Activated CD8-positive, alpha-beta T cell treated with anti-CD3 and anti-CD28 coated beads for 36 hours (primary cell): ENCODE results near the gene IL31RA. TPM values are rescaled to one million over a fixed set of nuclear protein-coding genes. Genes with fewer than 3 reads are reported as not detected.
"Not testable (repeated sequence)": the region's sequence is repeated elsewhere in the genome, so short reads cannot be mapped to it uniquely, and the experiment has no call there.

Source experiments
- ATAC-seq: fragments of 200-7000 bp; cut with Tn5 transposase; one replicate; pipeline ENCODE4 v1.10.0; 2021; ENCODE audit warnings: mild to moderate bottlenecking, moderate library complexity
- CTCF ChIA-PET: fragments of 350-600 bp; sonication (Branson Sonifier 250); formaldehyde crosslinking; loops from one replicate; lab custom pipeline; 2021; ENCODE audit warnings: antibody characterized with exemption; lab: Charles Lee
- POLR2A ChIA-PET: fragments of 350-600 bp; sonication (Branson Sonifier 250); formaldehyde crosslinking; loops from one replicate; lab custom pipeline; 2021; ENCODE audit warnings: antibody characterized with exemption; lab: Charles Lee
- DNase-seq: peaks from one replicate; pipeline ENCODE4 v3.0.0-alpha.2; 2020
- H3K27ac Mint-ChIP-seq: one replicate; pipeline ENCODE4 v1.8.0; 2021; ENCODE audit warnings: mild to moderate bottlenecking, mixed read lengths
- H3K27me3 Mint-ChIP-seq: one replicate; pipeline ENCODE4 v1.8.0; 2021; ENCODE audit warnings: mixed read lengths
- H3K36me3 Mint-ChIP-seq: one replicate; pipeline ENCODE4 v1.8.0; 2021; ENCODE audit warnings: low read depth, mixed read lengths
- H3K4me1 Mint-ChIP-seq: one replicate; pipeline ENCODE4 v1.8.0; 2021; ENCODE audit warnings: low read depth, mixed read lengths
- H3K4me3 Mint-ChIP-seq: one replicate; pipeline ENCODE4 v1.8.0; 2021; ENCODE audit warnings: mild to moderate bottlenecking, moderate library complexity, mixed read lengths
- H3K9me3 Mint-ChIP-seq: one replicate; pipeline ENCODE4 v1.8.0; 2021; ENCODE audit warnings: mixed read lengths
- intact Hi-C: fragments of 100-400 bp; cut with micrococcal nuclease; formaldehyde crosslinking; loops from one replicate; pipeline ENCODE4 v1.10.0; 2022
- total RNA-seq, 2 experiments: library from RNA; stranded (reverse); gene quantifications; one replicate each; pipeline ENCODE4 v1.2.3, GENCODE V29; 2021
- TF ChIP-seq, protein P1 (sequence below): fragments of 200-600 bp; IDR thresholded peaks from one replicate; pipeline ENCODE4 v1.8.0; 2022; ENCODE audit warnings: antibody characterized with exemption, mild to moderate bottlenecking

IL31RA gene
- total RNA-seq, 2 experiments from 2014 or later, result not detected

DNA sequence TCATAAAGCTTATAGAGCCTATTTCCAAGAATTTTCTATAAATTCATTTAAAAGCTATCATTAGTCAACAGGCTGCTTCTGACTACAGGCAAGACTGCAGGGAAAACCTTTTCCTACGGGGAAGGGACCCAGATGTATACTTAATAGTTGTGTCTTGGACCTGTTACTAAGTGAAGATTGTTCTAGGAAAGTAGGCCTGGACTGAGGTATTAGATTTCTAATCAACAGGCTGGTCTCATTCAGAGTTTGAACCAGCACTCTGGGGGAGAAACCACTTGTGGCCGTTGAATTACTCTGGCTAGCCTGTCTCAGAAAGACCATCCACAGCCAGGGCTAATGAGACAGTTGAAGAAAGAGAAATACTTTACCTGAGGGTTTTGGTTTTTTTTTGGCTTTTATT is 83.6 kb downstream of the IL31RA start:
- ChIA-PET CTCF (interaction anchor here (0.9 to 4.4 kb wide), 15 partner anchors 11 to 903 kb away, joined by 3 to 106 read pairs (median 5); no protein-coding TSS in a partner anchor), POLR2A (interaction anchor here (1.2 kb wide), 1 partner anchor 267 kb away, joined by 3 read pairs; no protein-coding TSS in a partner anchor)
- intact Hi-C loops, result loop anchor here (2.0 kb wide), 1 partner anchor 266 kb away; no protein-coding TSS in a partner anchor
- Mint-ChIP-seq H3K4me3 (no peak overlapping the region), H3K4me1 (peaks cover 4% of the 10 kb centered on the region), H3K36me3 (peaks cover 7% of the 10 kb centered on the region), H3K27me3 (no peaks in the 10 kb centered on the region), H3K9me3 (no peaks in the 10 kb centered on the region), H3K27ac (no peak overlapping the region)
- ATAC-seq (no peak), DNase-seq (no peak)
- TF ChIP-seq, protein P1, sequence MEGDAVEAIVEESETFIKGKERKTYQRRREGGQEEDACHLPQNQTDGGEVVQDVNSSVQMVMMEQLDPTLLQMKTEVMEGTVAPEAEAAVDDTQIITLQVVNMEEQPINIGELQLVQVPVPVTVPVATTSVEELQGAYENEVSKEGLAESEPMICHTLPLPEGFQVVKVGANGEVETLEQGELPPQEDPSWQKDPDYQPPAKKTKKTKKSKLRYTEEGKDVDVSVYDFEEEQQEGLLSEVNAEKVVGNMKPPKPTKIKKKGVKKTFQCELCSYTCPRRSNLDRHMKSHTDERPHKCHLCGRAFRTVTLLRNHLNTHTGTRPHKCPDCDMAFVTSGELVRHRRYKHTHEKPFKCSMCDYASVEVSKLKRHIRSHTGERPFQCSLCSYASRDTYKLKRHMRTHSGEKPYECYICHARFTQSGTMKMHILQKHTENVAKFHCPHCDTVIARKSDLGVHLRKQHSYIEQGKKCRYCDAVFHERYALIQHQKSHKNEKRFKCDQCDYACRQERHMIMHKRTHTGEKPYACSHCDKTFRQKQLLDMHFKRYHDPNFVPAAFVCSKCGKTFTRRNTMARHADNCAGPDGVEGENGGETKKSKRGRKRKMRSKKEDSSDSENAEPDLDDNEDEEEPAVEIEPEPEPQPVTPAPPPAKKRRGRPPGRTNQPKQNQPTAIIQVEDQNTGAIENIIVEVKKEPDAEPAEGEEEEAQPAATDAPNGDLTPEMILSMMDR, result no peak

DNA sequence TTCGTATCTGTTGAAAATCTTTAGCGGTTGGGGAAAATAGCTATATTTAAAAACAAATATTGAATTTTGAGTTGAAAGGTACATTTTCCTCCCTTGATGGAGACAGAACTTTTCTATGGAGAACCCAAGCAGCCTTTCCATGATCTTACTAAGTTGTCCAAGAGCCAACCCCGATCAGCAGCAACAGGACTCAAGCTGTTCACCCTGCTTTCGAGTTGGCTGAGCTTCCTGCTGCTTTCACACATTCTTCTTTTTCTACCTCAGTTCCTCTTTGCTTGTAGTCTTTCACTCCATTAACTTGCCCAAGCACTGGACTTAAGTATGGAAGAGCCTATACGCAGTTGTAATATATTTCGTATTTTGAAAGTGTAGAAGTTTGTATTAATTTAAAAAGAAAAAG is 84.2 kb downstream of the IL31RA start:
- Mint-ChIP-seq H3K9me3 (no peaks in the 10 kb centered on the region), H3K36me3 (peaks cover 10% of the 10 kb centered on the region), H3K27me3 (no peaks in the 10 kb centered on the region), H3K27ac (no peak overlapping the region), H3K4me3 (no peak overlapping the region), H3K4me1 (peaks cover 5% of the 10 kb centered on the region)
- ChIA-PET CTCF (interaction anchor here (0.6 to 4.4 kb wide), 24 partner anchors 11 to 902 kb away, joined by 3 to 106 read pairs (median 4); no protein-coding TSS in a partner anchor), POLR2A (interaction anchor here (1.2 kb wide), 1 partner anchor 266 kb away, joined by 3 read pairs; no protein-coding TSS in a partner anchor)
- TF ChIP-seq, protein P1, result no peak
- ATAC-seq (no peak), DNase-seq (no peak)
- intact Hi-C loops, result loop anchor here (2.0 kb wide), 1 partner anchor 265 kb away; no protein-coding TSS in a partner anchor

DNA sequence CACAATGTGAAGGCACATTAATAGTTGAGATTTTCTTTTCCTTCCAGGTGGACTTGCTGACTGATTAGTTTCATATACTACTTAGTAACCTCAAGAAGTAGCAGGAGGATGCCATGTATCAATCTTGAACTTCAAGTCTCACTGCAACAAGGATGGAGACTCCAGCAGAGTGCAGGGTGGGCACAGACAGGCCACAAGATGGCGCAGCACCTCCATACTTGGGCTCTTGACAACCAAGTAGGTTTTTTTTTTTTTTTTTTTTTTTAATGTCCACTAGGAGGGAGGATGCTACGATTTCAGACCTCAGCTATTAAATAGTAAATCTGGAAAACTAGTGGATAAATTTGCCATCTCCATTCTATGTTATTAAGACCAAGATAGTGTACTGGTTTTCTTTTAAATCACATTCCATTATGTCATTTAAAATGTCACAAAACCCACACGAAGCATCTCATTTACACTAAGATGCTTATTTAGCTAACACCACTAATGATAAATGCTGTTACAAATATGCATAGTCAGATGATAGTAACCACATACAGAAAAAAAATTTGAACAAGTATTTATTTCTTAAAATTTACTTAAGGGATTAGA is 85.0 kb downstream of the IL31RA start:
- ChIA-PET POLR2A (interaction anchor here (1.1 kb wide), 1 partner anchor 9 kb away, joined by 3 read pairs; no protein-coding TSS in a partner anchor), CTCF (interaction anchor here (0.7 to 4.4 kb wide), 43 partner anchors 10 to 902 kb away, joined by 3 to 106 read pairs (median 4); partner anchors contain the start of gene ANKRD55)
- intact Hi-C loops, result no loop called here
- DNase-seq (peak; percentile 91), ATAC-seq (peak; percentile 90)
- TF ChIP-seq, protein P1, result peak; percentile 86
- H3K27me3 Mint-ChIP-seq, result no peaks in the 10 kb centered on the region
- H3K4me1 Mint-ChIP-seq, result peaks cover 5% of the 10 kb centered on the region
- H3K36me3 Mint-ChIP-seq, result peaks cover 10% of the 10 kb centered on the region
- H3K27ac Mint-ChIP-seq, result peak overlapping the region; percentile 5
- H3K4me3 Mint-ChIP-seq, result no peak overlapping the region
- H3K9me3 Mint-ChIP-seq, result no peaks in the 10 kb centered on the region

DNA sequence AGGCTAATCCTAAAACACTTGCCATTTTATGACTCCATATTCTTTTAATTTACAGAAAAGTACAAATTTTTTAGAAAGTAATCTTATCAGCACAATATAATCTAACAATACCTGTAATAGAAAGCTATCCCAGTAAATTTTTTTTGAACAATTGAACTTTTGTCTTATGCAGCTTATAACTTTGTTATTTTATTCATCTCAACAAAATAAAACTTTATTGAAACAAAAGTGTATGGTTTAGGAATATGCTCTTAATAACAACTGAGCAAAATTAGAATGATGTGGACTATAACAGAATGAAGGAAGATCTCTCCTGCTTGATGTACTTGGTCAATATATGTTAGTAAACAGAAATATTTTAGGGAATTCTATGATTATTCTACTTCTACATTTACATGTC is 86.4 kb downstream of the IL31RA start:
- intact Hi-C loops, POLR2A ChIA-PET, ATAC-seq, H3K9me3 Mint-ChIP-seq, DNase-seq, H3K27me3 Mint-ChIP-seq, H3K27ac Mint-ChIP-seq, H3K4me1 Mint-ChIP-seq, H3K4me3 Mint-ChIP-seq: not testable (repeated sequence)
- H3K36me3 Mint-ChIP-seq, result peaks cover 12% of the 10 kb centered on the region
- CTCF ChIA-PET, result interaction anchor here (0.6 to 4.4 kb wide), 16 partner anchors 9 to 1091 kb away, joined by 3 to 106 read pairs (median 6); partner anchors contain the start of gene ANKRD55

DNA sequence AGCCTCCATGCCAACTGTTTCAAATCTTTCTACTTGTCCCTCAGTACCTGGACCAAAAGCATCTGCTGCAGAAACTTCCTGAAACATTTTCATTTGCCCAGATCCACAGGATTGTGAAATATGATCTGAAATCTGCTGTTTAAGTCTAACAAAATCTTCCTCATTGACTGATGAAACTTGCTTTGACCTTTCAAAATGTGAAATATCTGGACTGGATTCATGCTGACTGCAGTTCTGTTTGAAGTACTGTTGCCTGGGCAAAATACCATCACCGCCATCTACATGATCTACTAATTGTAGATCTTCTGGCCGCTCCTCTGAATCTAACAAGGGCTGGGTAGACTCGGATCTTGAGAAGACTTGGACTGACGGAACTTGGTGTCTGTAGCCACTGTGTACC is 90.0 kb downstream of the IL31RA start:
- ATAC-seq, H3K4me3 Mint-ChIP-seq, H3K9me3 Mint-ChIP-seq, POLR2A ChIA-PET, DNase-seq, H3K27me3 Mint-ChIP-seq, CTCF ChIA-PET, H3K4me1 Mint-ChIP-seq, intact Hi-C loops: not testable (repeated sequence)
- peak overlapping the region; percentile 29 for H3K27ac Mint-ChIP-seq
- peaks cover 27% of the 10 kb centered on the region for H3K36me3 Mint-ChIP-seq

DNA sequence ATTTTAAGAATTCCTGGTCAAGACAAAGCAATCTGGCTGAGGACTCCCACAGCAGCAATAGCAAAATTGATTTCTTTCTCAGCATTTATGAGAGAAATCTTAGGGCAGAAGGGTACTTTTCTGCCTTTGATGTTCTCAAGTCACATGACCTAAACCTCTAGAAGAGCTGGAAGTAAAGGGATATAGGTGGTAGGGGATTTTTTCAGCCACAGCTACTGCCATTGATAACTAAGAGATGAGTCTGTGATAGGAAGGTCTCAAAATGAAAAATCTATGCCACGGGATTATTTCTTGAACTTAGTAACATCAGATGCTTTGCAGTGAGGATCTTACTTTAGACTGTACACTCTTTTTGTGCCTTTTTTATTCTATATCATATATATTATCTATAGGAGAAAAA is 108.1 kb downstream of the IL31RA start:
- Mint-ChIP-seq H3K9me3 (no peaks in the 10 kb centered on the region), H3K27ac (no peak overlapping the region), H3K4me3 (no peak overlapping the region), H3K27me3 (no peaks in the 10 kb centered on the region), H3K36me3 (peaks cover 41% of the 10 kb centered on the region), H3K4me1 (peaks cover 8% of the 10 kb centered on the region)
- ChIA-PET POLR2A (no interaction called here), CTCF (interaction anchor here (2.1 kb wide), 1 partner anchor 10 kb away, joined by 6 read pairs; no protein-coding TSS in a partner anchor)
- no peak for DNase-seq
- TF ChIP-seq, protein P1, result no peak
- ATAC-seq, result no peak
- intact Hi-C loops, result no loop called here
